VCaP (cell line): ENCODE measurements around the gene TYK2.

Experiments used
- H3K27ac ChIP-seq: fragments of 450-650 bp; 2 replicates; pipeline ENCODE4 v1.5.1; 2017
- CTCF ChIP-seq: fragments of 450-650 bp; conservative IDR thresholded peaks from 2 replicates; pipeline ENCODE4 v1.5.1; 2017; ENCODE audit warnings: mild to moderate bottlenecking, moderate library complexity

TYK2 gene

GRCh38 chr19:10327793-10328192 is 52.6 kb downstream of the TYK2 start:
- H3K27ac ChIP-seq: no peak overlapping the region
- no peak for TF ChIP-seq CTCF

GRCh38 chr19:10325732-10326131 is 54.6 kb downstream of the TYK2 start:
- TF ChIP-seq CTCF: no peak
- no peak overlapping the region for H3K27ac ChIP-seq

- TF ChIP-seq CTCF: no peak
- no peak overlapping the region for H3K27ac ChIP-seq
These were observed 58.2 kb downstream of the TYK2 start for GRCh38 chr19:10321874-10322835.

- no peak overlapping the region for H3K27ac ChIP-seq
- TF ChIP-seq CTCF: no peak
These were observed 59.0 kb downstream of the TYK2 start for GRCh38 chr19:10321417-10321797.

- TF ChIP-seq CTCF: no peak
- no peak overlapping the region for H3K27ac ChIP-seq
These were observed 59.6 kb downstream of the TYK2 start for GRCh38 chr19:10320602-10321416.

GRCh38 chr19:10318807-10319682 is 61.3 kb downstream of the TYK2 start:
- TF ChIP-seq CTCF: no peak
- H3K27ac ChIP-seq: no peak overlapping the region
